Measurements from ENCODE around the gene ACVRL1. TPM values are rescaled to one million over a fixed set of nuclear protein-coding genes. Genes with fewer than 3 reads are reported as not detected.

The ACVRL1 gene
- total and polyA plus RNA-seq, 10 of the 15 experiments (the other 5 are each of a cell fraction or from before 2014, with no cell fraction given) = not detected

DNA sequence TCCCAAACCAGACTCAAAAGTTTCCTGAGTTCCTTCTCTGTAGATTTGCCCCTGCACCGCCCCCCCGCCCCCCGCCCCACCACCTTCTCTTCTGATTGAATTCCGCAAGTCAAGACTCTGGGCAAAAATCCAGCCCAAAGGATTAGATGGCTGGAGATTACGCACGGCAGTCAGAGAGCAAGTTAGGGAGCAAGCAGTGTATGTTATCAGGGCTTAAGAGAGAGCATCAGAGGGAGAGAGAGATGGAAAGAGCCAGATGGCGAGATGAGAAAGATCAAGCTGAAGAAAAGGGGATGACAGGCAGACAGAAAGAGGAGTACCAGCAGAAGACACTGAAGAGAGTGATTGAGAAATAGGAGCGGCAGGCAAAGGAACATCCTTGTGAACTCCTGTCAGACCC, 33.3 kb upstream of the ACVRL1 start (continued):
- TF ChIP-seq, protein P1, sequence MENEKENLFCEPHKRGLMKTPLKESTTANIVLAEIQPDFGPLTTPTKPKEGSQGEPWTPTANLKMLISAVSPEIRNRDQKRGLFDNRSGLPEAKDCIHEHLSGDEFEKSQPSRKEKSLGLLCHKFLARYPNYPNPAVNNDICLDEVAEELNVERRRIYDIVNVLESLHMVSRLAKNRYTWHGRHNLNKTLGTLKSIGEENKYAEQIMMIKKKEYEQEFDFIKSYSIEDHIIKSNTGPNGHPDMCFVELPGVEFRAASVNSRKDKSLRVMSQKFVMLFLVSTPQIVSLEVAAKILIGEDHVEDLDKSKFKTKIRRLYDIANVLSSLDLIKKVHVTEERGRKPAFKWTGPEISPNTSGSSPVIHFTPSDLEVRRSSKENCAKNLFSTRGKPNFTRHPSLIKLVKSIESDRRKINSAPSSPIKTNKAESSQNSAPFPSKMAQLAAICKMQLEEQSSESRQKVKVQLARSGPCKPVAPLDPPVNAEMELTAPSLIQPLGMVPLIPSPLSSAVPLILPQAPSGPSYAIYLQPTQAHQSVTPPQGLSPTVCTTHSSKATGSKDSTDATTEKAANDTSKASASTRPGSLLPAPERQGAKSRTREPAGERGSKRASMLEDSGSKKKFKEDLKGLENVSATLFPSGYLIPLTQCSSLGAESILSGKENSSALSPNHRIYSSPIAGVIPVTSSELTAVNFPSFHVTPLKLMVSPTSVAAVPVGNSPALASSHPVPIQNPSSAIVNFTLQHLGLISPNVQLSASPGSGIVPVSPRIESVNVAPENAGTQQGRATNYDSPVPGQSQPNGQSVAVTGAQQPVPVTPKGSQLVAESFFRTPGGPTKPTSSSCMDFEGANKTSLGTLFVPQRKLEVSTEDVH (IDR thresholded peaks at IDR 0.05; ENCODE audit: low read depth, partially characterized antibody) = no peak

DNA sequence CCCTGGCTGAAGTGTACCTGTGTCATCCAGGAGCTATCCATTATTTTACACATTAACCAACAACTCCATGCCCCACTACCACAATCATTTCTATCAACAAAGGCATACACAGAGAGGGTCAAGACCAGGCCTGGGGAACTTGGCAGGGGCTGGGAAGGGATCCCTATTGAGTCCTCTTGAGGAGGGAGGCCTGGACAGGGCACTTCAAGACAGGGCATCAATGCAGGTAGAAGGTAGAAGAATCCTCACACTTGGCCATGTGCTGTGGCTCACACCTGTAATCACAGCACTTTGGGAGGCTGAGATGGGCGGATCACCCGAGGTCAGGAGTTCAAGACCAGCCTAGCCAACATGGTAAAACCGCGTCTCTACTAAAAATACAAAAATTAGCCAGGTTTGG, 32.8 kb upstream of the ACVRL1 start:
- WGBS (ENCODE audit: insufficient coverage, insufficient replicate concordance, low lambda C conversion rate, missing lambda C conversion rate) = 56% methylated on average over 4 of the region's 4 CpGs
- intact Hi-C loops (cut with micrococcal nuclease; ENCODE audit: unreplicated experiment) = loop anchor here (10.0 kb wide), 1 partner anchor 340 kb away; no protein-coding TSS in a partner anchor
- RAD21 ChIA-PET (ENCODE audit: unreplicated experiment) = interaction anchor here (0.6 kb wide), 1 partner anchor 11 kb away, joined by 3 read pairs; no protein-coding TSS in a partner anchor
- no peak for ATAC-seq
- Histone ChIP-seq H3K4me1 (ENCODE audit: control insufficient read depth, insufficient read depth, low read length) (no peaks in the 10 kb centered on the region), H3K27ac (ENCODE audit: control insufficient read depth, insufficient read depth) (no peak overlapping the region), H2AFZ (ENCODE audit: control insufficient read depth, low read depth, low read length) (no peak overlapping the region), H3K36me3 (ENCODE audit: control insufficient read depth in 2 of 2, insufficient read depth in 2 of 2, low read length in 1 of 2) (no peaks in the 10 kb centered on the region), H3K79me2 (ENCODE audit: control insufficient read depth, insufficient read depth, low read length) (no peaks in the 10 kb centered on the region), H3K4me3 (no peak overlapping the region), H3K27me3 (replicated peaks in 1 of 2; ENCODE audit: control insufficient read depth in 2 of 2, insufficient read depth in 2 of 2, low read length in 1 of 2) (peaks cover 0 to 3% of the 10 kb centered on the region in 2 experiments; a peak in 3 of 4 replicates), H3K9me3 (replicated peaks; ENCODE audit: control insufficient read depth, insufficient read depth, low read length) (no peaks in the 10 kb centered on the region), H4K20me1 (ENCODE audit: control insufficient read depth, insufficient read depth) (no peaks in the 10 kb centered on the region), H3K4me2 (ENCODE audit: control insufficient read depth, insufficient read depth) (no peak overlapping the region), H3K9ac (ENCODE audit: control insufficient read depth, insufficient read depth, low read length) (no peak overlapping the region)
- no peak for TF ChIP-seq PAX5 (IDR thresholded peaks at IDR 0.05; ENCODE audit: borderline replicate concordance, low read depth, low read length)
- no peak for TF ChIP-seq EED (IDR thresholded peaks at IDR 0.05; ENCODE audit: low read depth)
- no peak for TF ChIP-seq FOXK2 (IDR thresholded peaks at IDR 0.05)
- TF ChIP-seq, protein P2, sequence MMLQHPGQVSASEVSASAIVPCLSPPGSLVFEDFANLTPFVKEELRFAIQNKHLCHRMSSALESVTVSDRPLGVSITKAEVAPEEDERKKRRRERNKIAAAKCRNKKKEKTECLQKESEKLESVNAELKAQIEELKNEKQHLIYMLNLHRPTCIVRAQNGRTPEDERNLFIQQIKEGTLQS (IDR thresholded peaks at IDR 0.05; ENCODE audit: borderline replicate concordance, extremely low read depth, low read depth, low read length) = no peak
- TF ChIP-seq SMAD1 (IDR thresholded peaks at IDR 0.05; ENCODE audit: low read depth, partially characterized antibody) = no peak
- TF ChIP-seq, protein P3, sequence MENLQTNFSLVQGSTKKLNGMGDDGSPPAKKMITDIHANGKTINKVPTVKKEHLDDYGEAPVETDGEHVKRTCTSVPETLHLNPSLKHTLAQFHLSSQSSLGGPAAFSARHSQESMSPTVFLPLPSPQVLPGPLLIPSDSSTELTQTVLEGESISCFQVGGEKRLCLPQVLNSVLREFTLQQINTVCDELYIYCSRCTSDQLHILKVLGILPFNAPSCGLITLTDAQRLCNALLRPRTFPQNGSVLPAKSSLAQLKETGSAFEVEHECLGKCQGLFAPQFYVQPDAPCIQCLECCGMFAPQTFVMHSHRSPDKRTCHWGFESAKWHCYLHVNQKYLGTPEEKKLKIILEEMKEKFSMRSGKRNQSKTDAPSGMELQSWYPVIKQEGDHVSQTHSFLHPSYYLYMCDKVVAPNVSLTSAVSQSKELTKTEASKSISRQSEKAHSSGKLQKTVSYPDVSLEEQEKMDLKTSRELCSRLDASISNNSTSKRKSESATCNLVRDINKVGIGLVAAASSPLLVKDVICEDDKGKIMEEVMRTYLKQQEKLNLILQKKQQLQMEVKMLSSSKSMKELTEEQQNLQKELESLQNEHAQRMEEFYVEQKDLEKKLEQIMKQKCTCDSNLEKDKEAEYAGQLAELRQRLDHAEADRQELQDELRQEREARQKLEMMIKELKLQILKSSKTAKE (IDR thresholded peaks at IDR 0.05; ENCODE audit: low read depth, poor library complexity, severe bottlenecking) = no peak
- TF ChIP-seq SUZ12 (IDR thresholded peaks at IDR 0.05; ENCODE audit: unreplicated experiment) = no peak
- TF ChIP-seq JUND (IDR thresholded peaks at IDR 0.05; ENCODE audit: low read depth, low read length) = no peak
- TF ChIP-seq BMI1 (IDR thresholded peaks at IDR 0.05; ENCODE audit: borderline replicate concordance) = no peak
- TF ChIP-seq, protein P4, sequence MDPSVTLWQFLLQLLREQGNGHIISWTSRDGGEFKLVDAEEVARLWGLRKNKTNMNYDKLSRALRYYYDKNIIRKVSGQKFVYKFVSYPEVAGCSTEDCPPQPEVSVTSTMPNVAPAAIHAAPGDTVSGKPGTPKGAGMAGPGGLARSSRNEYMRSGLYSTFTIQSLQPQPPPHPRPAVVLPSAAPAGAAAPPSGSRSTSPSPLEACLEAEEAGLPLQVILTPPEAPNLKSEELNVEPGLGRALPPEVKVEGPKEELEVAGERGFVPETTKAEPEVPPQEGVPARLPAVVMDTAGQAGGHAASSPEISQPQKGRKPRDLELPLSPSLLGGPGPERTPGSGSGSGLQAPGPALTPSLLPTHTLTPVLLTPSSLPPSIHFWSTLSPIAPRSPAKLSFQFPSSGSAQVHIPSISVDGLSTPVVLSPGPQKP (IDR thresholded peaks at IDR 0.05; ENCODE audit: low read depth, low read length) = no peak
- no peak for TF ChIP-seq POLR2AphosphoS5 (IDR thresholded peaks at IDR 0.05; ENCODE audit: low read length)
- POLR2A ChIA-PET = no interaction called here
- BruUV-seq (replicated peaks) = no TSS peak
- no peak for DNase-seq (ENCODE audit: low read depth, low spot score)
- in situ Hi-C loops (cut with MboI) = loop anchor here (10.0 kb wide), 1 partner anchor 450 kb away; the partner anchor contains the start of gene SLC4A8
- SMC1A ChIA-PET (ENCODE audit: uncharacterized antibody, unreplicated experiment) = interaction anchor here (1.3 kb wide), 1 partner anchor 453 kb away, joined by 4 read pairs; no protein-coding TSS in a partner anchor
- CTCF ChIA-PET = interaction anchor here (0.6 to 2.2 kb wide), 8 partner anchors 12 to 475 kb away, joined by 3 to 14 read pairs (median 4); no protein-coding TSS in a partner anchor
- no peak for FAIRE-seq

Data from GM12878 (cell line).